GM12878 (cell line): ENCODE results near the gene NXPE4. TPM values are rescaled to one million over a fixed set of nuclear protein-coding genes. Genes with fewer than 3 reads are reported as not detected.
"Not testable (repeated sequence)": the region's sequence is repeated elsewhere in the genome, so short reads cannot be mapped to it uniquely, and the experiment has no call there.

Source experiments
- ATAC-seq: fragments of 200-7000 bp; cut with Tn5 transposase; 3 replicates; pipeline ENCODE4 v1.9.1; 2020; ENCODE audit warnings: mild to moderate bottlenecking, moderate library complexity
- BruUV-seq: library from RNA; stranded (reverse); fragments of 400-500 nt; replicated peaks from 2 replicates; lab custom pipeline; 2021; lab: Mats Ljungman, UMichigan
- CTCF ChIA-PET: fragments of 300-600 bp; sonication (Branson Sonifier 250); formaldehyde crosslinking; extraction: SDS; loops from one replicate; lab custom pipeline; 2021; ENCODE audit warnings: inconsistent platforms; lab: Yijun Ruan, JAX
- POLR2A ChIA-PET: fragments of 350-600 bp; formaldehyde crosslinking; extraction: SDS; loops from one replicate; lab custom pipeline; 2021; ENCODE audit warnings: inconsistent platforms; lab: Charles Lee
- RAD21 ChIA-PET: fragments of 300-600 bp; sonication (Branson Sonifier 250); formaldehyde crosslinking; loops from one replicate; lab custom pipeline; 2023; ENCODE audit warnings: antibody characterized with exemption; ENCODE audit not compliant: unreplicated experiment; lab: Charles Lee
- SMC1A ChIA-PET: fragments of 300-600 bp; sonication (Branson Sonifier 250); formaldehyde crosslinking; loops from one replicate; lab custom pipeline; 2023; ENCODE audit not compliant: unreplicated experiment, uncharacterized antibody; lab: Charles Lee
- DNase-seq: peaks from one replicate; pipeline ENCODE4 v3.0.0-alpha.2; 2011; ENCODE audit warnings: low read depth, low spot score
- FAIRE-seq: peaks from 3 replicates; lab custom pipeline; 2011; peaks lifted over from hg19 to GRCh38; lab: Jason Lieb, UNC
- H2AFZ ChIP-seq: 2 replicates; pipeline ENCODE4 v1.6.0; 2011; ENCODE audit warnings: low read depth, low read length, control low read depth; ENCODE audit not compliant: control insufficient read depth
- H3K27ac ChIP-seq: 2 replicates; pipeline ENCODE4 v1.5.1; 2011; ENCODE audit warnings: control low read depth; ENCODE audit not compliant: control insufficient read depth, insufficient read depth
- H3K27me3 ChIP-seq, 2 experiments: replicated peaks in 1 of 2; 2 replicates each; pipeline versions ENCODE4 v1.6.0 to v1.6.1; 2011; ENCODE audit warnings: low read length in 1 of 2; ENCODE audit not compliant: control insufficient read depth in 2 of 2, insufficient read depth in 2 of 2
- H3K36me3 ChIP-seq, 2 experiments: 2 replicates each; pipeline ENCODE4 v1.5.1; 2011; ENCODE audit warnings: low read length in 1 of 2; ENCODE audit not compliant: control insufficient read depth in 2 of 2, insufficient read depth in 2 of 2
- H3K4me1 ChIP-seq: 2 replicates; pipeline ENCODE4 v1.6.1; 2011; ENCODE audit warnings: mild to moderate bottlenecking, low read length, moderate library complexity, mixed read lengths; ENCODE audit not compliant: control insufficient read depth, insufficient read depth
- H3K4me2 ChIP-seq: 2 replicates; pipeline ENCODE4 v1.6.0; 2011; ENCODE audit warnings: control low read depth; ENCODE audit not compliant: control insufficient read depth, insufficient read depth
- H3K4me3 ChIP-seq: fragments of 200-600 bp; sonication (generic); 2 replicates; pipeline ENCODE4 v1.5.1; 2016
- H3K79me2 ChIP-seq: 2 replicates; pipeline ENCODE4 v1.6.0; 2011; ENCODE audit warnings: low read length; ENCODE audit not compliant: control insufficient read depth, insufficient read depth
- H3K9ac ChIP-seq: 2 replicates; pipeline ENCODE4 v1.8.0; 2011; ENCODE audit warnings: low read length, control low read depth, mixed read lengths; ENCODE audit not compliant: control insufficient read depth, insufficient read depth
- H3K9me3 ChIP-seq: replicated peaks from 3 replicates; pipeline ENCODE4 v1.5.1; 2011; ENCODE audit warnings: mild to moderate bottlenecking, low read length; ENCODE audit not compliant: control insufficient read depth, insufficient read depth
- H4K20me1 ChIP-seq: 2 replicates; pipeline ENCODE4 v1.6.0; 2011; ENCODE audit not compliant: control insufficient read depth, insufficient read depth
- POU2F2 ChIP-seq: IDR thresholded peaks from 3 replicates; pipeline ENCODE4 v1.6.1; 2011; ENCODE audit warnings: low read depth, mild to moderate bottlenecking, low read length, borderline replicate concordance
- SREBF1 ChIP-seq: IDR thresholded peaks from 2 replicates; pipeline ENCODE4 v1.6.1; 2012; ENCODE audit warnings: mild to moderate bottlenecking, low read length
- ZNF217 ChIP-seq: fragments of 450-650 bp; IDR thresholded peaks from 2 replicates; pipeline ENCODE4 v1.6.1; 2017; ENCODE audit warnings: antibody characterized with exemption, mild to moderate bottlenecking
- ZNF24 ChIP-seq: fragments of 450-650 bp; IDR thresholded peaks from 2 replicates; pipeline ENCODE4 v1.6.1; 2017; ENCODE audit warnings: antibody characterized with exemption, mild to moderate bottlenecking
- ZNF687 ChIP-seq: fragments of 450-650 bp; IDR thresholded peaks from 2 replicates; pipeline ENCODE4 v1.6.1; 2017; ENCODE audit warnings: mild to moderate bottlenecking, moderate library complexity
- WGBS: methylation state at CpG from one replicate; pipeline ENCODE4 v1.1.6; 2016; ENCODE audit warnings: low lambda C conversion rate; ENCODE audit not compliant: insufficient replicate concordance, insufficient coverage; ENCODE audit errors: missing lambda C conversion rate; 5-methylcytosine and 5-hydroxymethylcytosine counted together
- in situ Hi-C: fragments of 300-500 bp; cut with MboI; formaldehyde crosslinking; loops from 9 replicates; pipeline ENCODE4 v1.14.3; 2018; ENCODE audit warnings: mixed read lengths
- intact Hi-C: fragments of 100-400 bp; cut with micrococcal nuclease; formaldehyde crosslinking; loops from one replicate; pipeline ENCODE4 v1.14.2; 2022; ENCODE audit not compliant: unreplicated experiment
- polyA plus RNA-seq, 11 experiments: library from polyadenylated mRNA; depleted of rRNA in 4 of 11; unstranded in 6 of 11; stranded (reverse) in 5 of 11; fragments of >200 nt; fragmentation: Nextera tagmentation in 4 of 11; fragmentation: Illumina TruSeq in 1 of 11; extraction: Ambion mirVana in 4 of 11; extraction: Trizol in 1 of 11; gene quantifications; 1 replicate in 1 of 11; 2 replicates in 10 of 11; pipeline versions ENCODE4 v1.2.1 to v1.2.3, GENCODE V29; 2011 to 2016; ENCODE audit warnings: inconsistent platforms in 2 of 11, missing spikeins in 2 of 11, low read depth in 1 of 11
- total RNA-seq, 4 experiments: library from RNA; depleted of rRNA in 3 of 4; stranded (reverse); fragments of >200 nt in 3 of 4; fragmentation: Illumina TruSeq in 1 of 4; extraction: Trizol in 1 of 4; gene quantifications; 2 replicates each; pipeline versions ENCODE4 v1.2.1 to v1.2.3, GENCODE V29; 2013 to 2021

Gene NXPE4
- total and polyA plus RNA-seq, 10 of the 15 experiments (the other 5 are each of a cell fraction or from before 2014, with no cell fraction given), result not detected

- peak; percentile 31; the same call in 2 of the 3 replicates for ATAC-seq
- DNase-seq, CTCF ChIA-PET, H3K9me3 ChIP-seq, H3K9ac ChIP-seq, H3K4me1 ChIP-seq, H3K4me3 ChIP-seq, H3K27ac ChIP-seq, BruUV-seq, H4K20me1 ChIP-seq, H3K27me3 ChIP-seq, H3K79me2 ChIP-seq, intact Hi-C loops, H3K36me3 ChIP-seq, POLR2A ChIA-PET, FAIRE-seq, SMC1A ChIA-PET, H3K4me2 ChIP-seq, RAD21 ChIA-PET, in situ Hi-C loops, H2AFZ ChIP-seq: not testable (repeated sequence)
- TF ChIP-seq POU2F2 (0 out of 3 replicates have a peak, but pooled peaks have one; percentile 17), SREBF1 (peak; percentile 59; the same call in 1 of the 2 replicates), ZNF217 (peak; percentile 83), ZNF24 (peak; percentile 98), ZNF687 (0 out of 2 replicates have a peak, but pooled peaks have one; percentile 29)
- 33% methylated on average over 13 of the region's 13 CpGs for WGBS
Measured at GRCh38 chr11:114631445-114631965, 35.9 kb upstream of the NXPE4 start.
